DND-41 (cell line): Measurements from ENCODE around the gene ZNF428.

Source experiments
- CTCF ChIP-seq: IDR thresholded peaks from 2 replicates; pipeline ENCODE4 v1.5.1; 2012; ENCODE audit warnings: borderline replicate concordance, low read length, moderate library complexity, mild to moderate bottlenecking; ENCODE audit not compliant: poor library complexity, severe bottlenecking; ENCODE audit errors: extremely low read depth
- EZH2 ChIP-seq: IDR thresholded peaks from 3 replicates; pipeline ENCODE4 v1.6.1; 2012; ENCODE audit warnings: borderline replicate concordance, low read depth, mild to moderate bottlenecking, moderate library complexity, low read length, inconsistent platforms; ENCODE audit not compliant: severe bottlenecking

GRCh38 chr19:43648633-43649032, 29.2 kb upstream of the ZNF428 start:
- TF ChIP-seq CTCF (no peak), EZH2 (no peak)
